Body of pancreas (tissue), 4 donors: ENCODE measurements around the gene SHLD1. TPM values are rescaled to one million over a fixed set of nuclear protein-coding genes. Genes with fewer than 3 reads are reported as not detected.

Experiments
- ATAC-seq: fragments of 150-250 bp; one replicate; pipeline ENCODE4 v1.9.1; 2016
- DNase-seq, 4 donors: peaks; one replicate each; pipeline ENCODE4 v3.0.0-alpha.2; 2019
- H3K27ac ChIP-seq, 4 donors: fragments of 200-600 bp; sonication (generic); 1 replicate in 3 of 4; 2 replicates in 1 of 4; pipeline versions ENCODE4 v1.5.1 to v1.6.1; 2016 to 2019; ENCODE audit warnings: mild to moderate bottlenecking in 1 of 4, mixed read lengths in 1 of 4, moderate library complexity in 1 of 4
- H3K27me3 ChIP-seq, 2 donors: fragments of 200-600 bp; sonication (generic); one replicate each; pipeline ENCODE4 v1.6.0; 2016; ENCODE audit warnings: mild to moderate bottlenecking in 1 of 2
- H3K36me3 ChIP-seq, 2 donors: fragments of 200-600 bp; sonication (generic); replicated peaks in 1 of 2; 2 replicates each; pipeline ENCODE4 v1.5.1; 2016; ENCODE audit warnings: low read depth in 2 of 2; ENCODE audit not compliant: insufficient read depth in 1 of 2
- H3K4me1 ChIP-seq: fragments of 200-600 bp; sonication (generic); one replicate; pipeline ENCODE4 v1.6.0; 2016
- H3K4me3 ChIP-seq, 2 donors: fragments of 200-600 bp; sonication (generic); 1 replicate in 1 of 2; 2 replicates in 1 of 2; pipeline ENCODE4 v1.5.1; 2016 to 2019
- H3K9me3 ChIP-seq, 3 donors: fragments of 200-600 bp; sonication (generic); 1 replicate in 2 of 3; 2 replicates in 1 of 3; pipeline ENCODE4 v1.5.1; 2016
- POLR2A ChIP-seq, 3 donors: fragments of 450-650 bp; IDR thresholded peaks; one replicate each; pipeline ENCODE4 v1.6.1; 2016; ENCODE audit warnings: antibody characterized with exemption in 3 of 3, mild to moderate bottlenecking in 2 of 3
- WGBS, 2 donors: methylation state at CpG; one replicate each; pipeline ENCODE4 v1.1.5; 2017; 5-methylcytosine and 5-hydroxymethylcytosine counted together
- intact Hi-C: fragments of 100-400 bp; cut with DNase I; formaldehyde crosslinking; loops from one replicate; pipeline ENCODE4 v1.15.1; 2023
- total RNA-seq, 2 donors: library from RNA; depleted of rRNA; stranded (reverse); fragments of >200 nt; gene quantifications; one replicate each; pipeline ENCODE4 v1.1.0, GENCODE V29; 2016
- TF ChIP-seq, protein P1 (sequence below), 7 experiments: fragments of 450-650 bp in 4 of 7; fragments of 200-600 bp in 3 of 7; sonication (generic) in 3 of 7; IDR thresholded peaks; one replicate each; pipeline ENCODE4 v1.5.1; 2016 to 2019; ENCODE audit warnings: antibody characterized with exemption in 7 of 7

The SHLD1 gene
- total RNA-seq, 2 donors from 2014 or later = 1.8 TPM; not detected in 1

DNA sequence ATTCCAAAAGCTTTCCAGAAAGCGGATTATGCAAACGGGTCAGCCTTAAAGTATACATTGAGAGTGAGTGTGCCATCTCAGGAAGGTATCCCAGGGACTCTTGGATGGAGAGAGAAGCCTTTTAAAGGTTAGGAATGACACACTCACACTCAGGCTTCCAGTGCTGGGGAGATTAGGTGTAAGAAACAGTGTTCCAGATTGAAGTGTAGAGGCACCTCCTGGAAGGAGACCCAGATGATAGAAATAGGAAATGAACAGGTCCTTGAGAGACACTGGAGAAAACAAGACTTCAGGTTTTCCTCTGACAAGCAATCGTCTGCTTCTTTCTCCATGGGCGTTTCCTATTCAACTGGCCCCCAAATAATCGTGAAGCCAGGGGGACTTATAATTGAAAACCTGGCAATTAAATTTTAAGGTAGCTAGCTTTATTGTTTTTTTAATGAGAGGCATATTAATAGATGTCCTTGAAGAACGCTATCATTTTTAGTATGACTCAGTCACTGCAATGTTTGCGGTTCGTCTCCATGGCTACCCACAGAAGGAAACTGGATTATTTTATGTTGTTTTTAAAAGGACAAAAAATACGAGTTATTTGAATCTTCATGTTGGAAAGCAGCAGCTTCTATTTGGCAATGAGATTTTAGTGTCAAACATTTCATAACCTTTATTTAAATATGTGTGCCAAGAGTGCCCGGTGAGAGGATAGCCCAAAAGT is 114.8 kb downstream of the SHLD1 start:
- Histone ChIP-seq H3K9me3 (no peaks in the 10 kb centered on the region), H3K36me3 (no peaks in the 10 kb centered on the region), H3K4me3 (no peak overlapping the region), H3K4me1 (peaks cover 37% of the 10 kb centered on the region), H3K27ac (peak overlapping the region; percentile 43 to 68 (median 60)), H3K27me3 (no peaks in the 10 kb centered on the region)
- peak; percentile 89 for ATAC-seq
- intact Hi-C loops = no loop called here
- TF ChIP-seq POLR2A (IDR thresholded peaks at IDR 0.05) = no peak
- TF ChIP-seq, protein P1, sequence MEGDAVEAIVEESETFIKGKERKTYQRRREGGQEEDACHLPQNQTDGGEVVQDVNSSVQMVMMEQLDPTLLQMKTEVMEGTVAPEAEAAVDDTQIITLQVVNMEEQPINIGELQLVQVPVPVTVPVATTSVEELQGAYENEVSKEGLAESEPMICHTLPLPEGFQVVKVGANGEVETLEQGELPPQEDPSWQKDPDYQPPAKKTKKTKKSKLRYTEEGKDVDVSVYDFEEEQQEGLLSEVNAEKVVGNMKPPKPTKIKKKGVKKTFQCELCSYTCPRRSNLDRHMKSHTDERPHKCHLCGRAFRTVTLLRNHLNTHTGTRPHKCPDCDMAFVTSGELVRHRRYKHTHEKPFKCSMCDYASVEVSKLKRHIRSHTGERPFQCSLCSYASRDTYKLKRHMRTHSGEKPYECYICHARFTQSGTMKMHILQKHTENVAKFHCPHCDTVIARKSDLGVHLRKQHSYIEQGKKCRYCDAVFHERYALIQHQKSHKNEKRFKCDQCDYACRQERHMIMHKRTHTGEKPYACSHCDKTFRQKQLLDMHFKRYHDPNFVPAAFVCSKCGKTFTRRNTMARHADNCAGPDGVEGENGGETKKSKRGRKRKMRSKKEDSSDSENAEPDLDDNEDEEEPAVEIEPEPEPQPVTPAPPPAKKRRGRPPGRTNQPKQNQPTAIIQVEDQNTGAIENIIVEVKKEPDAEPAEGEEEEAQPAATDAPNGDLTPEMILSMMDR (IDR thresholded peaks at IDR 0.05) = no peak
- 24 to 25% methylated on average over 10 of the region's 10 CpGs for WGBS, 2 donors
- peak; percentile 61 to 73 (median 68) for DNase-seq

DNA sequence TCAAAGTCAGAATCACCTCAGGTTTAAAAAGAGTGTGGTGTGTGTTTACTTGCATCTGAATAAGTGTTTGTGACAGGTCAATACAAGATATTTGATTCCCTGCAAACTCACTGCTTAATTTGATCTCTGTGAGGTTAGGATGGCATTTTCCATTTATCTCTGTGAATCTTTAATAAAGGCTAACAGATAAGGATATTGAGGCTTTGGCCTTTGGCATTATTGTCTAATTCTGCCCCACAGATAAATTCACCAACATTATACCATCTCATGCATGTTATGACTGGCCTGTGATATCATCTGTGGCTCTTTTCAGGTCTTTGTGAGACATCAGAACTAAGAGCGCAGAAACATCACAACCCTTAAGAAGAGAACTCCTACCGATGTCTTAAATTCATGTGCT is 115.4 kb downstream of the SHLD1 start:
- intact Hi-C loops = no loop called here
- Histone ChIP-seq H3K9me3 (no peaks in the 10 kb centered on the region), H3K4me3 (no peak overlapping the region), H3K27ac (peak overlapping the region; percentile 43 to 68 (median 60)), H3K36me3 (no peaks in the 10 kb centered on the region), H3K27me3 (no peaks in the 10 kb centered on the region), H3K4me1 (peaks cover 37% of the 10 kb centered on the region)
- 94 to 98% methylated on average over 2 of the region's 2 CpGs for WGBS, 2 donors
- no peak for DNase-seq
- ATAC-seq = peak; percentile 18
- TF ChIP-seq, protein P1 (IDR thresholded peaks at IDR 0.05) = no peak
- no peak for TF ChIP-seq POLR2A (IDR thresholded peaks at IDR 0.05)

DNA sequence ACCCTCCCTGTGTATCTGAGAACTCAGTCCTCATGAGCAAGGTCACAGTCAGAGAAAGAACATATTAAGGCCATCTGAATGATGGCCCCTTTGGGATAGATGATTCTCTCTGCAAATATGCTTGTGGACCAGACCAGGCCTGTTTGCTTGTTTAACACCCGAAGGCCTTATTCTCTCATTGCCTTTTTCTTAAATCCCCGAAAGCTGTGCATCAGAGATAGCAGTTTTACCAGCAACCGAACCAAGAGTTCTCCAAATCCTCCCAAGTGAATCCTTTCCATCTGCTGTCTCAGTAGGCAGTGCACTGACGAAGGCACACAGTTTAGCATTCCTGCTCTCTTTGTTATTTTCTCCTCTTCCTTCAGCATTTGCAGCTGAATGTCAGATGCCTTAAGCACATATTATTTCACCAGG is 120.4 kb downstream of the SHLD1 start:
- Histone ChIP-seq H3K27ac (no peak overlapping the region), H3K4me1 (peaks cover 10% of the 10 kb centered on the region), H3K9me3 (no peaks in the 10 kb centered on the region), H3K4me3 (no peak overlapping the region), H3K27me3 (no peaks in the 10 kb centered on the region), H3K36me3 (no peaks in the 10 kb centered on the region)
- ATAC-seq (no peak), DNase-seq (no peak)
- 61 to 63% methylated on average over 4 of the region's 4 CpGs for WGBS, 2 donors
- TF ChIP-seq POLR2A (IDR thresholded peaks at IDR 0.05) = no peak
- TF ChIP-seq, protein P1 (IDR thresholded peaks at IDR 0.05) = no peak
- intact Hi-C loops = no loop called here

DNA sequence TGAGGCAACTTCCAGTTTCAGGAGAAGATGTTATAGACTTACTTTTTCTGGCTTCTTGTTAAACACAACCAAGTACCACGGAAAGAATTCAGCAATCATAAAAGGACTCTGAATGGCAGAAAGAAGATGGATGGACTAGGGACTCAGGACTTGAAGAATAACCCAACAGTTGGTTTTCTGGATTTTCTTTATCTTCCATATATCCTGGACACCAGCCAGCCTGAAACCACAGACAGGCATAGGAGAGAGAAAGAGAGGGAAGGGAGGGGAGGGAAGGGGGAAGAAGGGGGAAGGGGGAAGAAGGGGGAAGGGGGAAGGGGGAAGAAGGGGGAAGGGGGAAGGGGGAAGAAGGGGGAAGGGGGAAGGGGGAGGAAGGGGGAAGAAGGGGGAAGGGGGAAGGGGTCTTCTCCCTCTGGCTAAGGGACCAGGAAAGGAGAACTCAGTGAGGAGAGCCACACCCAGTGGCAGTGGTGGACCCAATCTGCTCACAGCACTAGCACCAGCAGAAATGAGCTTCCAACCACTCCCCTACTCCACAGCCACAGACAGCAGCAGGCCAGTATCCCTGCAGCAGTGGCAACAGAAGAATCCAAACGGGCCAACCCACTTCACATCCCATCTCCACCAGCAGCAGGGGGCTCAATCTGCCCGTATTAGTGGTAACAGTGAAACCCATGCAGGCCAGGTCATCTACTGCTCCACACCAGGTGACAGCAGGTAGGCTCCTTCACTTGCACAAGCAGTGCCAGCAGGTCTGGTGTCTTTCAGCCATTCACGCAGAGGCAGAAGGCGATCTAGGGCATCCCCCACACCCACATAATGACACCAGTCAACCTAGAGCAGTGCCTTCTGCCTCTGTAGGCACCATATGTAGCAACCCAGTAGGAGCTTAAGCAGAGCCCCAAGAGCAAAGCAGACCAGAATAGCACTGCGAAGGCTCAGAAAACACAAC is 121.5 kb downstream of the SHLD1 start:
- Histone ChIP-seq H3K4me3 (no peak overlapping the region), H3K27me3 (no peaks in the 10 kb centered on the region), H3K9me3 (no peaks in the 10 kb centered on the region), H3K4me1 (no peaks in the 10 kb centered on the region), H3K36me3 (no peaks in the 10 kb centered on the region), H3K27ac (no peak overlapping the region)
- TF ChIP-seq POLR2A (IDR thresholded peaks at IDR 0.05) = no peak
- TF ChIP-seq, protein P1 (IDR thresholded peaks at IDR 0.05) = no peak
- DNase-seq (no peak), ATAC-seq (no peak)
- intact Hi-C loops = no loop called here
- WGBS, 2 donors = 65 to 74% methylated on average over 4 to 6 of the region's 6 CpGs
